GM18498 (cell line): ENCODE data around the gene HOXD9.

Experiments
- ATAC-seq: cut with Tn5 transposase; IDR thresholded peaks from one replicate; pipeline ENCODE4 v1.9.1; 2021; ENCODE audit warnings: mild to moderate bottlenecking, moderate library complexity; ENCODE audit not compliant: unreplicated experiment

Gene HOXD9

GRCh38 chr2:176164611-176165369 is 42.3 kb downstream of the HOXD9 start:
- ATAC-seq, result no peak

GRCh38 chr2:176165370-176166050 is 43.0 kb downstream of the HOXD9 start:
- no peak for ATAC-seq

- ATAC-seq, result no peak
Observed at GRCh38 chr2:176166272-176166671, 43.8 kb downstream of the HOXD9 start.

- ATAC-seq, result no peak
Observed at GRCh38 chr2:176167398-176167797, 44.9 kb downstream of the HOXD9 start.

- no peak for ATAC-seq
Observed at GRCh38 chr2:176169181-176169580, 46.7 kb downstream of the HOXD9 start.

- ATAC-seq, result no peak
Observed at GRCh38 chr2:176169711-176170110, 47.2 kb downstream of the HOXD9 start.

- no peak for ATAC-seq
Observed at GRCh38 chr2:176170602-176171305, 48.2 kb downstream of the HOXD9 start.

- ATAC-seq, result no peak
Observed at GRCh38 chr2:176171351-176172006, 49.0 kb downstream of the HOXD9 start.

GRCh38 chr2:176172007-176172894 is 49.7 kb downstream of the HOXD9 start:
- no peak for ATAC-seq

GRCh38 chr2:176172895-176173566 is 50.5 kb downstream of the HOXD9 start:
- ATAC-seq, result no peak

GRCh38 chr2:176173567-176174381 is 51.3 kb downstream of the HOXD9 start:
- ATAC-seq, result no peak

- ATAC-seq, result no peak
Observed at GRCh38 chr2:176174382-176174823, 51.9 kb downstream of the HOXD9 start.
